Adrenal gland (tissue), 5 donors: Measurements from ENCODE around the gene RBFOX1.

ENCODE experiments used
- POLR2A ChIP-seq, 2 donors: fragments of 450-650 bp; IDR thresholded peaks; one replicate each; pipeline ENCODE4 v1.6.1; 2017; ENCODE audit warnings: antibody characterized with exemption in 2 of 2, mild to moderate bottlenecking in 2 of 2, moderate library complexity in 1 of 2
- TF ChIP-seq, protein P1 (sequence below), 6 experiments: fragments of 450-650 bp in 4 of 6; fragments of 200-600 bp in 2 of 6; sonication (generic) in 1 of 6; IDR thresholded peaks; 1 replicate in 5 of 6; 2 replicates in 1 of 6; pipeline versions ENCODE4 v1.5.1 to v1.8.0; 2016 to 2021; ENCODE audit warnings: antibody characterized with exemption in 6 of 6, mild to moderate bottlenecking in 2 of 6, moderate library complexity in 1 of 6
- donor health status: DM: no; HTN: no; CAD: no.

DNA sequence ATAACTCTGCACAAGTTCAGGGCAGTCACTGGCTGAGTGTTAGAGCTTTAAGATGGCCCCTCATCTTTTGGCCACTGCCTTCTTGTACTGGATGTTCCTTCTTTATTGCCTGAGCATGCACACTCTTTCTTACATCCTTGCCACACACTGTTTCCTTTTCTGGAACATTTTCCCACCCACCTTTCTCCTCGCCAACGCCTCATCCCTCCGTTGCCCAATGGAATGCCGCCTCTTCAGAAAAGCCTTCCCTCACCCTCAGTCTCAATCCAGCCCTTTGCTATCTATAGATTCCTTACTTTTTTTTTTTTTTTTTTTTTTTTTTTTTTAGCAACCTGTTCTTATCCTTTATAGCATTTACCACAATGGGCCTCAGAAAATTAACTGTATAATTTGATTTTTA is 47.9 kb upstream of the RBFOX1 start:
- TF ChIP-seq, protein P1, sequence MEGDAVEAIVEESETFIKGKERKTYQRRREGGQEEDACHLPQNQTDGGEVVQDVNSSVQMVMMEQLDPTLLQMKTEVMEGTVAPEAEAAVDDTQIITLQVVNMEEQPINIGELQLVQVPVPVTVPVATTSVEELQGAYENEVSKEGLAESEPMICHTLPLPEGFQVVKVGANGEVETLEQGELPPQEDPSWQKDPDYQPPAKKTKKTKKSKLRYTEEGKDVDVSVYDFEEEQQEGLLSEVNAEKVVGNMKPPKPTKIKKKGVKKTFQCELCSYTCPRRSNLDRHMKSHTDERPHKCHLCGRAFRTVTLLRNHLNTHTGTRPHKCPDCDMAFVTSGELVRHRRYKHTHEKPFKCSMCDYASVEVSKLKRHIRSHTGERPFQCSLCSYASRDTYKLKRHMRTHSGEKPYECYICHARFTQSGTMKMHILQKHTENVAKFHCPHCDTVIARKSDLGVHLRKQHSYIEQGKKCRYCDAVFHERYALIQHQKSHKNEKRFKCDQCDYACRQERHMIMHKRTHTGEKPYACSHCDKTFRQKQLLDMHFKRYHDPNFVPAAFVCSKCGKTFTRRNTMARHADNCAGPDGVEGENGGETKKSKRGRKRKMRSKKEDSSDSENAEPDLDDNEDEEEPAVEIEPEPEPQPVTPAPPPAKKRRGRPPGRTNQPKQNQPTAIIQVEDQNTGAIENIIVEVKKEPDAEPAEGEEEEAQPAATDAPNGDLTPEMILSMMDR (IDR thresholded peaks at IDR 0.05): no peak
- TF ChIP-seq POLR2A (IDR thresholded peaks at IDR 0.05): no peak
